ENCODE measurements around the gene TMEM63C.

TMEM63C gene

GRCh38 chr14:77198561-77198960 is 17.0 kb downstream of the TMEM63C start:
- DNase-seq, result no peak

- no peak for DNase-seq
Observed at GRCh38 chr14:77199590-77199989, 18.0 kb downstream of the TMEM63C start.

GRCh38 chr14:77200406-77200985 is 18.9 kb downstream of the TMEM63C start:
- no peak for DNase-seq

GRCh38 chr14:77201696-77202095 is 20.1 kb downstream of the TMEM63C start:
- DNase-seq, result no peak

GRCh38 chr14:77203611-77204458 is 22.2 kb downstream of the TMEM63C start:
- no peak for DNase-seq

- no peak for DNase-seq
Observed at GRCh38 chr14:77204459-77204771, 22.8 kb downstream of the TMEM63C start.

- DNase-seq, result no peak
Observed at GRCh38 chr14:77204907-77205306, 23.3 kb downstream of the TMEM63C start.

- DNase-seq, result no peak
Observed at GRCh38 chr14:77205566-77205965, 24.0 kb downstream of the TMEM63C start.

- no peak for DNase-seq
Observed at GRCh38 chr14:77206261-77206824, 24.7 kb downstream of the TMEM63C start.

- no peak for DNase-seq
Observed at GRCh38 chr14:77206877-77207389, 25.3 kb downstream of the TMEM63C start.

GRCh38 chr14:77208291-77208978 is 26.8 kb downstream of the TMEM63C start:
- peak; percentile 15 to 22 for DNase-seq

- DNase-seq, result no peak
Observed at GRCh38 chr14:77208979-77209318, 27.4 kb downstream of the TMEM63C start.

GRCh38 chr14:77212097-77212870 is 30.7 kb downstream of the TMEM63C start:
- no peak for DNase-seq

- DNase-seq, result peak in 1 of 2 donors; percentile 4
Observed at GRCh38 chr14:77212943-77213678, 31.5 kb downstream of the TMEM63C start.

GRCh38 chr14:77213679-77214016 is 32.0 kb downstream of the TMEM63C start:
- DNase-seq, result no peak

- DNase-seq, result no peak
Observed at GRCh38 chr14:77214216-77214615, 32.6 kb downstream of the TMEM63C start.

- no peak for DNase-seq
Observed at GRCh38 chr14:77217551-77217950, 36.0 kb downstream of the TMEM63C start.

- DNase-seq, result no peak
Observed at GRCh38 chr14:77219591-77219990, 38.0 kb downstream of the TMEM63C start.

GRCh38 chr14:77220246-77221017 is 38.8 kb downstream of the TMEM63C start:
- no peak for DNase-seq

- peak in 1 of 2 donors; percentile 23 for DNase-seq
Observed at GRCh38 chr14:77221241-77221871, 39.8 kb downstream of the TMEM63C start.

Measured in CD4-positive, alpha-beta T cell treated with Interleukin-4 for 1 hour (primary cell).